ENCODE results near the gene TMEM183A.

TMEM183A gene

DNA sequence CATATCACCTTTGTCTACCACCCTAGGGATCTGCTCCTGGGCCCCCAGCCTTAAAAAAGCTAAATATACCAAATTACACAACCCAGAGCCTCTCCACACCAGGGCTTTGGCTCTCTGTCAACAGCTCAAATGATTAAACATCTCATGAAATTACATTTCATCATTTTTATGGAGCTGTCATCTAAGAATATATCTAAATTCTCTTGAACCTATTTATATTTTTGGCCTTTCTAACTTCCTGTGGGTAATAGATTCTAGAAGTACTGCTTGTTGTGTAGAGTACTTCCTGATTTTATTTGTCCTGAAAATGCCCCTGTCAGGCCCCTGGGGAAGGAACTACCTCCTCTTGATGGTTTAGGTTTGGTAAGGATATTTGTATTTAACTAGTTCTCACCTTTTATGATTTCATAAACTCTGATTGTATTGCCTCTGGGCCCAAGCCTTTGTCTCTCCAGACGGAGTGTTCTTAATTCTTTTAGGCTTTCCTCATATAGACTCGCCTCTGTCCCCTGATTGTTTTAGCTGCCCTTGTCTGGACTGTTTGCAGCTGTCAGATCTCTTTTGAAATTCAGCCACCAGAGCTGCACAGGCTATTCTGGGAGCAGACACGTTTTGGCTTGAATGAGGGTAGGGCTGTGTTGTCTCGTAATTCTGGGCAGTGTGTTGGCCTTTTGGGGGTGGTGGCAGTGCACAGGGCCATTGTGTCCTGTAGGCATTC, 62.0 kb downstream of the TMEM183A start:
- DNase-seq (ENCODE audit: low read depth, low spot score) = no peak

DNA sequence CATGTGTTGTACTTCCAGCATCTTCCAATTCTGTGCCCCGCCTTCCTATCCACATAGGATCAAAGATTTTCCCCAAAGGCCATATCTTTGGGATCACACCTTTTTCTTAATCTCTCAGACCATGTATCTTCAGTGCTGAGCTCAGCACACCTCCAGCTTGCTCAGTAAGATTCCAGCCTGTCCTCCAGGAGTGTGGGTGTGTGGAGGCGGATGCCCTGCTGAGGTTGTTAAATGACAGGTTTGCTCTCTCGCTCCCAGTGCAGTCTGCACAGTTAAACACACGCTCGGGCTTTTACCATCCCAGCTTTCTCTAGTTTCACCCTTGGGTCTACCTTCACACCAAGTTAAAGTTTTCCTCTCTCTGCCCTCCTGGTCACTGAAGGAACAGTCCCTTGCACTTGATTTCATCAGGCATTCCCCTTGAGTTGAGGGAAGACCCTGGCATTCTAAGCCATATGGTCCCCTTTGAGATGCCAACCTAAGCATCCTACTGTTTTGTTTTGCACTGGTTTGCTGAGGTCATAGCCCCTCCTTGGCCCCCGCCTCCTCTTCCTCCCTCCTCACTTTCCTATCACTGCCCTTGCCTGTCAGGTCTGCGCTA, 64.9 kb downstream of the TMEM183A start:
- no peak for DNase-seq (ENCODE audit: low read depth, low spot score)

DNA sequence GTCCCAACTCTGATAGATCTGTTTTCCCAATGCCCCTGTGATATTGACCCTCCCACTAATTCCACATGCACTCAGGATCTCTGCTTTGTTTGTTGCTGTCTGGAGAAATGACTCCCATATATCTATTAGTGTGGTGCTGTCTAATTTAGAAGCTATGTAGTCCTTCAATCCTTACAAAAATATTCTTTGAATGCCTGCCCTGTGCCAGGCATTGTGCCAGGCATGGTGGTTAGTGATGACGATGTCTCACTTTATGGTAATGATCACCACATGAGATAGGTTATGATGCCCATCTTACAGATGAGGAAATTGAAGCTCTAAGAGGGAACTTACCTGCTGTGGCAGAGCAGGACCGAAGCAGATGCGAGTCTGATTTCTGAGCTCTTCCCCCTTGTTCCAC, 65.7 kb downstream of the TMEM183A start:
- no peak for DNase-seq (ENCODE audit: low read depth, low spot score)

DNA sequence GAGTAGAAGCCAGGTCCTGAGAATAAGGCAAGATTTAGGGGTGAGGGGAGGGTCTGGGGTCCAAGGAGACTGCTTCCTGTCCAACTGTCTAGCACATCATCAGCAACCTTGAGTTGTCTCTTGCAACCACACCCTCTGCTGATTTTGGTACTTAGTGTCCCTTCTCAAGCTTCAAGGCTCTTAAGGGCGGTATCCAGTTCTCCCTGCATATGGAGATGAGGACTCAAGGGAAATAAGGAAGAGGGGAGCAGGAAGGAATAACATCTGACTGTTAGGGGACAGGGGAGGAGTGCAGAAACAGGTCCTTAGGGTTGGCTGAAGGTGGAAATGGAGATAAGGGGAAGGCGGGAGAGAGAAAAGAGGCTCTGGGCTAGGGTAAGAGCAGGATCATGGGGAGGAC, 66.3 kb downstream of the TMEM183A start:
- DNase-seq (ENCODE audit: low read depth, low spot score) = no peak

Data from ELF-1 (cell line).